ENCODE results near the gene NCAPH2.

The NCAPH2 gene

GRCh38 chr22:50498322-50498890 is 9.6 kb upstream of the NCAPH2 start (continued):
- TF ChIP-seq, protein P1, sequence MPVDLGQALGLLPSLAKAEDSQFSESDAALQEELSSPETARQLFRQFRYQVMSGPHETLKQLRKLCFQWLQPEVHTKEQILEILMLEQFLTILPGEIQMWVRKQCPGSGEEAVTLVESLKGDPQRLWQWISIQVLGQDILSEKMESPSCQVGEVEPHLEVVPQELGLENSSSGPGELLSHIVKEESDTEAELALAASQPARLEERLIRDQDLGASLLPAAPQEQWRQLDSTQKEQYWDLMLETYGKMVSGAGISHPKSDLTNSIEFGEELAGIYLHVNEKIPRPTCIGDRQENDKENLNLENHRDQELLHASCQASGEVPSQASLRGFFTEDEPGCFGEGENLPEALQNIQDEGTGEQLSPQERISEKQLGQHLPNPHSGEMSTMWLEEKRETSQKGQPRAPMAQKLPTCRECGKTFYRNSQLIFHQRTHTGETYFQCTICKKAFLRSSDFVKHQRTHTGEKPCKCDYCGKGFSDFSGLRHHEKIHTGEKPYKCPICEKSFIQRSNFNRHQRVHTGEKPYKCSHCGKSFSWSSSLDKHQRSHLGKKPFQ (tag by site-specific recombination; IDR thresholded peaks at IDR 0.05), result peak; percentile 44; the same call in 1 of the 2 replicates
- TF ChIP-seq ZNF747 (tag by site-specific recombination; IDR thresholded peaks at IDR 0.05), result no peak
- no peak for TF ChIP-seq ZNF792 (tag by site-specific recombination; IDR thresholded peaks at IDR 0.05)
- no peak for TF ChIP-seq ZBTB11 (tag by site-specific recombination; conservative IDR thresholded peaks at IDR 0.05; ENCODE audit: low read depth)
- TF ChIP-seq ZNF266 (tag by site-specific recombination; IDR thresholded peaks at IDR 0.05; ENCODE audit: low read depth), result no peak
- no peak for TF ChIP-seq ZNF404 (tag by site-specific recombination; IDR thresholded peaks at IDR 0.05)
- TF ChIP-seq ZSCAN23 (tag by site-specific recombination; IDR thresholded peaks at IDR 0.05), result no peak
- TF ChIP-seq ZBTB20 (tag by site-specific recombination; IDR thresholded peaks at IDR 0.05), result peak; percentile 81
- TF ChIP-seq ZNF121 (tag by site-specific recombination; IDR thresholded peaks at IDR 0.05), result no peak
- no peak; the same call in 1 of the 2 replicates for TF ChIP-seq ZNF394 (tag by site-specific recombination; IDR thresholded peaks at IDR 0.05; ENCODE audit: borderline replicate concordance)
- TF ChIP-seq ZNF843 (tag by site-specific recombination; IDR thresholded peaks at IDR 0.05), result no peak
- TF ChIP-seq SCRT1 (tag by site-specific recombination; IDR thresholded peaks at IDR 0.05; ENCODE audit: borderline replicate concordance), result no peak
- TF ChIP-seq ZSCAN30 (tag by site-specific recombination; IDR thresholded peaks at IDR 0.05), result no peak
- no peak for TF ChIP-seq WT1 (tag by site-specific recombination; IDR thresholded peaks at IDR 0.05)
- no peak for TF ChIP-seq ZNF221 (tag by site-specific recombination; IDR thresholded peaks at IDR 0.05; ENCODE audit: borderline replicate concordance)
- no peak for TF ChIP-seq ZNF530 (tag by site-specific recombination; IDR thresholded peaks at IDR 0.05; ENCODE audit: low read depth)
- no peak for TF ChIP-seq ZNF423 (tag by site-specific recombination; IDR thresholded peaks at IDR 0.05)
- no peak for TF ChIP-seq ZNF510 (tag by site-specific recombination; IDR thresholded peaks at IDR 0.05; ENCODE audit: insufficient replicate concordance)
- peak; percentile 46; the same call in 1 of the 2 replicates for TF ChIP-seq PATZ1 (tag by site-specific recombination; IDR thresholded peaks at IDR 0.05)
- TF ChIP-seq ZNF580 (tag by site-specific recombination; IDR thresholded peaks at IDR 0.05), result peak; percentile 18; the same call in 1 of the 2 replicates
- no peak for TF ChIP-seq ZNF610 (tag by site-specific recombination; IDR thresholded peaks at IDR 0.05; ENCODE audit: borderline replicate concordance)
- no peak for TF ChIP-seq ZBTB21 (tag by site-specific recombination; IDR thresholded peaks at IDR 0.05)
- TF ChIP-seq PBX3 (CRISPR knock-in tag; IDR thresholded peaks at IDR 0.05), result no peak
- TF ChIP-seq BCL11B (tag by site-specific recombination; IDR thresholded peaks at IDR 0.05; ENCODE audit: low read depth), result no peak
- TF ChIP-seq ZNF354C (tag by site-specific recombination; IDR thresholded peaks at IDR 0.05; ENCODE audit: borderline replicate concordance, low read depth), result no peak
- TF ChIP-seq, protein P2, sequence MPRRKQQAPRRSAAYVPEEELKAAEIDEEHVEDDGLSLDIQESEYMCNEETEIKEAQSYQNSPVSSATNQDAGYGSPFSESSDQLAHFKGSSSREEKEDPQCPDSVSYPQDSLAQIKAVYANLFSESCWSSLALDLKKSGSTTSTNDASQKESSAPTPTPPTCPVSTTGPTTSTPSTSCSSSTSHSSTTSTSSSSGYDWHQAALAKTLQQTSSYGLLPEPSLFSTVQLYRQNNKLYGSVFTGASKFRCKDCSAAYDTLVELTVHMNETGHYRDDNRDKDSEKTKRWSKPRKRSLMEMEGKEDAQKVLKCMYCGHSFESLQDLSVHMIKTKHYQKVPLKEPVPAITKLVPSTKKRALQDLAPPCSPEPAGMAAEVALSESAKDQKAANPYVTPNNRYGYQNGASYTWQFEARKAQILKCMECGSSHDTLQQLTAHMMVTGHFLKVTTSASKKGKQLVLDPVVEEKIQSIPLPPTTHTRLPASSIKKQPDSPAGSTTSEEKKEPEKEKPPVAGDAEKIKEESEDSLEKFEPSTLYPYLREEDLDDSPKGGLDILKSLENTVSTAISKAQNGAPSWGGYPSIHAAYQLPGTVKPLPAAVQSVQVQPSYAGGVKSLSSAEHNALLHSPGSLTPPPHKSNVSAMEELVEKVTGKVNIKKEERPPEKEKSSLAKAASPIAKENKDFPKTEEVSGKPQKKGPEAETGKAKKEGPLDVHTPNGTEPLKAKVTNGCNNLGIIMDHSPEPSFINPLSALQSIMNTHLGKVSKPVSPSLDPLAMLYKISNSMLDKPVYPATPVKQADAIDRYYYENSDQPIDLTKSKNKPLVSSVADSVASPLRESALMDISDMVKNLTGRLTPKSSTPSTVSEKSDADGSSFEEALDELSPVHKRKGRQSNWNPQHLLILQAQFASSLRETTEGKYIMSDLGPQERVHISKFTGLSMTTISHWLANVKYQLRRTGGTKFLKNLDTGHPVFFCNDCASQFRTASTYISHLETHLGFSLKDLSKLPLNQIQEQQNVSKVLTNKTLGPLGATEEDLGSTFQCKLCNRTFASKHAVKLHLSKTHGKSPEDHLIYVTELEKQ (tag by site-specific recombination; IDR thresholded peaks at IDR 0.05; ENCODE audit: borderline replicate concordance), result no peak
- TF ChIP-seq ZBTB48 (tag by site-specific recombination; IDR thresholded peaks at IDR 0.05), result 0 out of 2 replicates have a peak, but pooled peaks have one; percentile 33
- no peak for TF ChIP-seq ZNF561 (tag by site-specific recombination; IDR thresholded peaks at IDR 0.05; ENCODE audit: borderline replicate concordance)
